ENCODE data around the gene NPIPA7. TPM values are rescaled to one million over a fixed set of nuclear protein-coding genes. Genes with fewer than 3 reads are reported as not detected.
"Not testable (repeated sequence)": the region's sequence is repeated elsewhere in the genome, so short reads cannot be mapped to it uniquely, and the experiment has no call there.

Gene NPIPA7
- total and polyA plus RNA-seq, 3 experiments from 2014 or later = 1.3 to 11.1 (median 6.9) TPM

- H3K4me3 ChIP-seq (ENCODE audit: low read length); H3K27me3 Mint-ChIP-seq; H3K36me3 ChIP-seq (ENCODE audit: insufficient read depth, low read length); H3K4me1 ChIP-seq (ENCODE audit: insufficient read depth, low read length); H3K36me3 Mint-ChIP-seq; H3K9me3 ChIP-seq (ENCODE audit: low read length); H3K27me3 ChIP-seq (ENCODE audit: insufficient read depth, low read length, poor library complexity, severe bottlenecking); DNase-seq; H3K9me3 Mint-ChIP-seq; H3K27ac ChIP-seq (ENCODE audit: low read depth, low read length); CTCF ChIA-PET; POLR2A ChIA-PET; H3K4me1 Mint-ChIP-seq; H3K4me3 Mint-ChIP-seq; H3K27ac Mint-ChIP-seq: not testable (repeated sequence)
Measured at GRCh38 chr16:16405421-16405820, 26.5 kb downstream of the NPIPA7 start.

- DNase-seq; H3K27me3 Mint-ChIP-seq; H3K9me3 ChIP-seq (ENCODE audit: low read length); H3K4me3 Mint-ChIP-seq; H3K36me3 ChIP-seq (ENCODE audit: insufficient read depth, low read length); CTCF ChIA-PET; H3K27me3 ChIP-seq (ENCODE audit: insufficient read depth, low read length, poor library complexity, severe bottlenecking); H3K9me3 Mint-ChIP-seq; POLR2A ChIA-PET; H3K27ac Mint-ChIP-seq; H3K4me1 ChIP-seq (ENCODE audit: insufficient read depth, low read length); H3K4me3 ChIP-seq (ENCODE audit: low read length); H3K4me1 Mint-ChIP-seq; H3K27ac ChIP-seq (ENCODE audit: low read depth, low read length); H3K36me3 Mint-ChIP-seq: not testable (repeated sequence)
Measured at GRCh38 chr16:16408430-16408829, 29.5 kb downstream of the NPIPA7 start.

GRCh38 chr16:16413773-16414172, 34.8 kb downstream of the NPIPA7 start:
- H3K9me3 ChIP-seq (ENCODE audit: low read length); H3K27ac ChIP-seq (ENCODE audit: low read depth, low read length); DNase-seq; H3K27me3 ChIP-seq (ENCODE audit: insufficient read depth, low read length, poor library complexity, severe bottlenecking); H3K36me3 ChIP-seq (ENCODE audit: insufficient read depth, low read length); H3K36me3 Mint-ChIP-seq; H3K4me1 Mint-ChIP-seq; POLR2A ChIA-PET; H3K4me3 ChIP-seq (ENCODE audit: low read length); H3K4me3 Mint-ChIP-seq; H3K4me1 ChIP-seq (ENCODE audit: insufficient read depth, low read length); CTCF ChIA-PET; H3K27ac Mint-ChIP-seq; H3K27me3 Mint-ChIP-seq; H3K9me3 Mint-ChIP-seq: not testable (repeated sequence)

DNA sequence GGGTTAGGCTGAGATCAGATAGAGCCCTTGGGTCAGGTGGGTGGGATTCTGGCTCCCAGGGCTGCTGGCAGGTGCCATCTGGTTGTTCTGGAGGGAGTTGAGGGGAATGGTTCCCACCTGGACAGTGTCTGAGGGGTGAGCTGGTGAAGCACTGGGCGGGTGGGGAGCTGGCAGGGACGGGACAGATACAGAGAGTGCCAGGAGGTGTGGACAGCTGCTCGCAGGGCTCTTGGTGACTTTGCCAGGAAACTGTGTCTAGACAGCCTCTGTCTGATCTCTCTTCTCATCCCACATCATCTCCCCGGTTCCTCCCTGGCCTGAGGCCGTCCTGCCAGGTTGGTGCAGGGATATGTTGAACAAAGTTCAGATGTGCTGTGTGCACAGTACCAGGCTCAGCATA, 38.1 kb downstream of the NPIPA7 start:
- H3K27ac ChIP-seq (ENCODE audit: low read depth, low read length); H3K27ac Mint-ChIP-seq; CTCF ChIA-PET; H3K4me1 ChIP-seq (ENCODE audit: insufficient read depth, low read length); H3K4me1 Mint-ChIP-seq; H3K27me3 ChIP-seq (ENCODE audit: insufficient read depth, low read length, poor library complexity, severe bottlenecking); H3K4me3 ChIP-seq (ENCODE audit: low read length); H3K9me3 ChIP-seq (ENCODE audit: low read length); H3K36me3 Mint-ChIP-seq; H3K9me3 Mint-ChIP-seq; H3K4me3 Mint-ChIP-seq; H3K27me3 Mint-ChIP-seq; H3K36me3 ChIP-seq (ENCODE audit: insufficient read depth, low read length); DNase-seq; POLR2A ChIA-PET: not testable (repeated sequence)

- H3K27ac ChIP-seq (ENCODE audit: low read depth, low read length); H3K9me3 ChIP-seq (ENCODE audit: low read length); H3K27me3 ChIP-seq (ENCODE audit: insufficient read depth, low read length, poor library complexity, severe bottlenecking); H3K27ac Mint-ChIP-seq; H3K36me3 Mint-ChIP-seq; H3K9me3 Mint-ChIP-seq; H3K4me3 ChIP-seq (ENCODE audit: low read length); H3K27me3 Mint-ChIP-seq; H3K4me1 ChIP-seq (ENCODE audit: insufficient read depth, low read length); H3K4me3 Mint-ChIP-seq; H3K4me1 Mint-ChIP-seq; H3K36me3 ChIP-seq (ENCODE audit: insufficient read depth, low read length); CTCF ChIA-PET; DNase-seq; POLR2A ChIA-PET: not testable (repeated sequence)
Measured at GRCh38 chr16:16417914-16418544, 39.1 kb downstream of the NPIPA7 start.

GRCh38 chr16:16420515-16420914, 41.6 kb downstream of the NPIPA7 start:
- H3K9me3 Mint-ChIP-seq; H3K27ac Mint-ChIP-seq; H3K36me3 Mint-ChIP-seq; H3K36me3 ChIP-seq (ENCODE audit: insufficient read depth, low read length); H3K27ac ChIP-seq (ENCODE audit: low read depth, low read length); H3K4me1 Mint-ChIP-seq; H3K4me1 ChIP-seq (ENCODE audit: insufficient read depth, low read length); DNase-seq; H3K4me3 ChIP-seq (ENCODE audit: low read length); CTCF ChIA-PET; H3K27me3 Mint-ChIP-seq; POLR2A ChIA-PET; H3K4me3 Mint-ChIP-seq; H3K9me3 ChIP-seq (ENCODE audit: low read length); H3K27me3 ChIP-seq (ENCODE audit: insufficient read depth, low read length, poor library complexity, severe bottlenecking): not testable (repeated sequence)

DNA sequence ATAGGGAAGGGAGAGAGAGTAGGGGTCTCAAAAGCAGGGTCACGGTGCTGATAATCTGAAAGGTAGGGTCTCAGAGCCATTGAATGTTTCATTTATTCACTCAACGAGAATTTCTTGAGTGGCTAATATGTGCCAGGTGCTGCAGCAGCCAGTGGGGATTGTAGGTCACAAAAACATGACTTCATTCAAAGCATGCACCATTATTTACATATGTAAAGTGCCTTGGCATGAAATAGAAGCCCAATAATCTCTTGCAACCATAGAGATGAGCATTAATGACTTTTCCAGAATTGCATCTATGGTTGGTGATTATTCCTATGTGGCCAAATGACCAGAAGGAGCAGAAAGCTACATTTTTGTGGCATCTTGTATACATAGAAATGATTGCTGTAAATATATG, 46.2 kb downstream of the NPIPA7 start:
- H3K36me3 Mint-ChIP-seq; H3K9me3 ChIP-seq (ENCODE audit: low read length); H3K27ac ChIP-seq (ENCODE audit: low read depth, low read length); H3K4me1 ChIP-seq (ENCODE audit: insufficient read depth, low read length); H3K36me3 ChIP-seq (ENCODE audit: insufficient read depth, low read length); H3K4me1 Mint-ChIP-seq; DNase-seq; H3K4me3 Mint-ChIP-seq; CTCF ChIA-PET; H3K27me3 ChIP-seq (ENCODE audit: insufficient read depth, low read length, poor library complexity, severe bottlenecking); H3K4me3 ChIP-seq (ENCODE audit: low read length); POLR2A ChIA-PET; H3K27ac Mint-ChIP-seq; H3K9me3 Mint-ChIP-seq; H3K27me3 Mint-ChIP-seq: not testable (repeated sequence)

DNA sequence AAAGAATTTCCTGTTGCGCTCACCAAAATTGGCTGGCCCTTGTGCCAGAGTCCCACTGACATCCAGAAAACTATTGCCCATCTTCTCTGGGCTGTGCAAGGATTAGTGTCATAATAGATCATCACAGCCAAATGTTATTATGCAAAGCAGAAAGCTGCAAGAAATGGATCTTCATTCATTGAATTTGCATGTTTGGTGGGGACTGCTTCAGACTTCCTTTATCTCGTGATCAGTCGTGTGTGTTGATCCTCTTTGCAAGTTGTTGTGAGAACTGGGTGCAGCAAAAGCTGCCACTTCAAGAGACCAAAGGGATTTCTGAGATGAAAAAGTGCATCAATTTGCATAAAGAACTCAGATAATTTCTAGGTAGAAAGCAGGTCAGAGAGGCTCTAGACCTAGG, 52.2 kb downstream of the NPIPA7 start:
- H3K27me3 Mint-ChIP-seq; H3K9me3 Mint-ChIP-seq; H3K27ac ChIP-seq (ENCODE audit: low read depth, low read length); H3K27ac Mint-ChIP-seq; H3K4me3 Mint-ChIP-seq; DNase-seq; POLR2A ChIA-PET; H3K36me3 Mint-ChIP-seq; H3K4me1 ChIP-seq (ENCODE audit: insufficient read depth, low read length); H3K4me3 ChIP-seq (ENCODE audit: low read length); H3K36me3 ChIP-seq (ENCODE audit: insufficient read depth, low read length); H3K27me3 ChIP-seq (ENCODE audit: insufficient read depth, low read length, poor library complexity, severe bottlenecking); CTCF ChIA-PET; H3K9me3 ChIP-seq (ENCODE audit: low read length); H3K4me1 Mint-ChIP-seq: not testable (repeated sequence)

DNA sequence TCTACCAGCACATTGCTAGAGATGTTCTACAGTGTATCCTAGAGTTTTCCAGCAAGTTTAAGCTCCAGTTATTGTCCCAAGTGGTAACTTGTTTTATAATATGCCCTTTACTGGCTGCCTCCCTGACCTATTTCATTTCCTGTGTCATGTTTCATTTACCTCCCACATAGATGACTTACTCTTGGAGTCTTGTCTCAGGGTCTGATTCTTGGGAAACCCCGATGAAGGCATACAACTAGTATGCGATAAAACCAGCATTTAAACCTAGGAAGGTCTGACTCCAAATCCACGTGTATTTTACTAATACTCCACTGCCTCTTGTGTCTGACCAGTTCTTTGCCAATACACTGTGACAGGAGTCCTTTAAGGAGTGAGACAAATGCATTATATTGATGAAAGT, 55.8 kb downstream of the NPIPA7 start:
- H3K36me3 ChIP-seq (ENCODE audit: insufficient read depth, low read length); H3K4me1 ChIP-seq (ENCODE audit: insufficient read depth, low read length); H3K4me3 Mint-ChIP-seq; H3K4me1 Mint-ChIP-seq; H3K27me3 ChIP-seq (ENCODE audit: insufficient read depth, low read length, poor library complexity, severe bottlenecking); H3K9me3 ChIP-seq (ENCODE audit: low read length); POLR2A ChIA-PET; DNase-seq; H3K9me3 Mint-ChIP-seq; CTCF ChIA-PET; H3K36me3 Mint-ChIP-seq; H3K4me3 ChIP-seq (ENCODE audit: low read length); H3K27me3 Mint-ChIP-seq; H3K27ac Mint-ChIP-seq; H3K27ac ChIP-seq (ENCODE audit: low read depth, low read length): not testable (repeated sequence)
